Cardiac muscle cell (in vitro differentiated cells and primary cell): ENCODE measurements around the gene TSPAN9. TPM values are rescaled to one million over a fixed set of nuclear protein-coding genes. Genes with fewer than 3 reads are reported as not detected.

Experiments
- DNase-seq, 2 donors: peaks; one replicate each; pipeline versions ENCODE4 v3.0.0 to v3.0.0-alpha.2; 2010 to 2017; ENCODE audit warnings: low read depth in 1 of 2, low spot score in 1 of 2
- H3K27ac ChIP-seq: fragments of 200-600 bp; sonication (generic); 2 replicates; pipeline ENCODE4 v1.5.1; 2016
- H3K27me3 ChIP-seq: fragments of 200-600 bp; sonication (generic); 2 replicates; pipeline ENCODE4 v1.6.0; 2016; ENCODE audit warnings: control low read depth
- H3K36me3 ChIP-seq: fragments of 200-600 bp; sonication (generic); 2 replicates; pipeline ENCODE4 v1.5.1; 2016; ENCODE audit warnings: control low read depth
- H3K4me1 ChIP-seq: fragments of 200-600 bp; sonication (generic); 2 replicates; pipeline ENCODE4 v1.8.1; 2017; ENCODE audit warnings: low read depth, mild to moderate bottlenecking, mixed run types
- H3K4me3 ChIP-seq: fragments of 200-600 bp; sonication (generic); 2 replicates; pipeline ENCODE4 v1.5.1; 2016; ENCODE audit warnings: mild to moderate bottlenecking
- H3K9me3 ChIP-seq: fragments of 200-600 bp; sonication (generic); 2 replicates; pipeline ENCODE4 v1.5.1; 2017; ENCODE audit warnings: low read depth, mild to moderate bottlenecking, control low read depth
- CTCF ChIP-seq: IDR thresholded peaks from 2 replicates; pipeline ENCODE4 v1.5.1; 2012; ENCODE audit warnings: low read depth, mild to moderate bottlenecking, low read length
- polyA plus RNA-seq: library from polyadenylated mRNA; unstranded; fragments of >200 nt; fragmentation: Nextera tagmentation; extraction: Ambion mirVana; gene quantifications from 2 replicates; pipeline ENCODE4 v1.2.1, GENCODE V29; 2016
- total RNA-seq: library from RNA; depleted of rRNA; stranded (reverse); fragments of >200 nt; gene quantifications from 2 replicates; pipeline ENCODE4 v1.2.3, GENCODE V29; 2016

The TSPAN9 gene
- total and polyA plus RNA-seq, 2 experiments from 2014 or later = 13.3 to 199 TPM

- TF ChIP-seq CTCF = no peak
- Histone ChIP-seq H3K27me3 (no peaks in the 10 kb centered on the region), H3K27ac (no peak overlapping the region), H3K36me3 (no peaks in the 10 kb centered on the region), H3K9me3 (no peaks in the 10 kb centered on the region), H3K4me3 (no peak overlapping the region), H3K4me1 (peaks cover 5% of the 10 kb centered on the region)
- DNase-seq = no peak
These were observed 1.9 kb upstream of the TSPAN9 start for GRCh38 chr12:3075315-3075714.

GRCh38 chr12:3077572-3078081 is 448 bp downstream of the TSPAN9 start:
- peak overlapping the region; percentile 98 for H3K4me3 ChIP-seq
- no peaks in the 10 kb centered on the region for H3K4me1 ChIP-seq
- H3K9me3 ChIP-seq = no peaks in the 10 kb centered on the region
- TF ChIP-seq CTCF = no peak
- no peaks in the 10 kb centered on the region for H3K27me3 ChIP-seq
- H3K27ac ChIP-seq = peak overlapping the region; percentile 60
- H3K36me3 ChIP-seq = no peaks in the 10 kb centered on the region
- DNase-seq = peak in 1 of 2 donors; percentile 74

DNA sequence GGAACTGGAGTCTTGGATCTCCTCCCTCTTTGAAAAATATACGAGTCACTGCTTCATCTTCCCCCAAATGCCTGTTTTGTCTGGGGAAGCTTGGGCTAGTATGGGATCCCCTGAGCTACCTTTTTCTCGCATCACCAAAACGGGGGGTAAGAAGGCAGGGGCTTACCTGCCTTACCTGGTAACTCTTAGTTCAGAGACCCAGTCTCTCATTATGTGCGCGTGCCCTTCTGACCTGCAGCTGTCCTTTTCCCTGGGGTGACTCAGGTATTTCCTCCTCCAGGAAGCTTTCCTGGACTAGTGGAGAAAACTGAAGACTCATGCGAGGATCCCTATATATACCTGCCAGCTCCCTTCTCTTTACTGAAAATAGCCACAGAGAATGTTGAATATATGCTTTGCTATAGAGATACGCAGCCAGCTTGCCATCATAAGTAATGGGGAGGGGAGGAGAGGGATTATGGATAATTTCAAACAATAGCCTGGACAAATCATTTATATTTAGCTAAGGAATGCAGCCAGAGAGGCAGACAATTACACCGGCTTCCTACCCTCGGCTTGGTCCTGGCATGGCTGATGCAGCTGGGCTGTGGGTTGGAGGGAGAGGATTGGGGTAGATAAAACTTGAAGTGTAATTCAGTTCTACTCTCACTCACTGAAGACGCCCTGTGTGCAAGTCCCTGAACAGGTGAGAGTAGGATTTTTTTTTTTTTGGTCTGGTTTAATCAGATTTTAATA is 1.1 kb downstream of the TSPAN9 start:
- H3K4me1 ChIP-seq = no peaks in the 10 kb centered on the region
- peak overlapping the region; percentile 98 for H3K4me3 ChIP-seq
- no peak for TF ChIP-seq CTCF
- H3K27ac ChIP-seq = no peak overlapping the region
- DNase-seq = no peak
- no peaks in the 10 kb centered on the region for H3K36me3 ChIP-seq
- H3K27me3 ChIP-seq = no peaks in the 10 kb centered on the region
- no peaks in the 10 kb centered on the region for H3K9me3 ChIP-seq

GRCh38 chr12:3081091-3081490 is 3.9 kb downstream of the TSPAN9 start:
- Histone ChIP-seq H3K4me1 (peaks cover 8% of the 10 kb centered on the region), H3K27ac (no peak overlapping the region)
- TF ChIP-seq CTCF = no peak

DNA sequence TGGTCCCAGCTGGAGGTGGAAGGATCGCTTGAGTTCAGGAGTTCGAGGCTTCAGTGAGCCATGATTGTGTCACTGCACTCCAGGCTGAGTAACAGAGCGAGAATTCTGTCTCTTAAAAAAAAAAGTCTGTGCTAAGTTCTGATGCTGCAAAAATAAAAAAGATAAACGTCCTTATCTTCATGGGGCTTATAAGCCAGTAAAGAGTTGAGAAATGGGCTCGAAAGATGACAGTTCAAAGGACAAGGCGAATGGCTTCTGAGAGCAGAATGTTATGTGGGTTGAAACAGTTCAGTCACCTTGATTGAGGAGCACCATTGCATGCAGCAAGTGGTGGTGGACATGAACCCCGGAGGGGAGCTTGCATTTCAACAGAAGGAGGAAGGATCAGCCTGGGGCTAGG is 4.7 kb downstream of the TSPAN9 start:
- H3K4me1 ChIP-seq = peaks cover 8% of the 10 kb centered on the region
- no peak for TF ChIP-seq CTCF
- no peaks in the 10 kb centered on the region for H3K36me3 ChIP-seq
- no peak overlapping the region for H3K27ac ChIP-seq
- no peak for DNase-seq
- H3K9me3 ChIP-seq = no peaks in the 10 kb centered on the region
- H3K27me3 ChIP-seq = no peaks in the 10 kb centered on the region
- H3K4me3 ChIP-seq = no peak overlapping the region

More at GRCh38 chr12:3081091-3081490, 3.9 kb downstream of the TSPAN9 start:
- no peaks in the 10 kb centered on the region for H3K27me3 ChIP-seq
- no peak overlapping the region for H3K4me3 ChIP-seq
- DNase-seq = no peak
- no peaks in the 10 kb centered on the region for H3K9me3 ChIP-seq
- no peaks in the 10 kb centered on the region for H3K36me3 ChIP-seq
